Measurements from ENCODE around the gene FOLR3. TPM values are rescaled to one million over a fixed set of nuclear protein-coding genes. Genes with fewer than 3 reads are reported as not detected.
A peak's percentile ranks its signal among the peaks of the same experiment; 100 is the strongest.
"Not testable (repeated sequence)": the region's sequence is repeated elsewhere in the genome, so short reads cannot be mapped to it uniquely, and the experiment has no call there.

FOLR3 gene
- total RNA-seq = not detected

DNA sequence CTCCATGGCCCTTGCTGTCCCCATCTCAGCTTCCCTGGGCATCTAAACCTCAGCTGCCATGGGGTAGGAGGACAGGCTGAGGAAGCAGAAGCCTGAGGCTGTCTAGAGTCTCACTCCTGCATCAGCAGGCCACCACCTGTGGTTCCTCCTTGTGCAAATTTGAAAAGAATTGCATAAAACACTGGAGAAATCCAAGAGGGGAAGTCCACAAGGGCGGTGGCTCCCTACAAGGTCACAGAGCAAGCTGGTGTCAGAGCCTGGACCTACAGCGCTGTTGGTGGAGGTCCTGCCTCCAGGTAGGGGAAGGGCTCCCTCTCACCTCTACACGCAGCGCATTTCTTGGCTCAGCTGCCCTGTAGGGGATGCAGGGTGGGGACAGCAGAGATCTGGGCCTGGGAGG lies at the start of gene FOLR3:
Gene FOLR3 (plus strand): TSS at position 253 of the 400 bp plus-strand sequence. CDS start 228 bp downstream, outside the sequence.
- H3K27ac Mint-ChIP-seq; H3K4me3 Mint-ChIP-seq; H3K36me3 Mint-ChIP-seq (ENCODE audit: low read depth); H3K9me3 Mint-ChIP-seq; H3K4me1 Mint-ChIP-seq; ATAC-seq (replicated peaks): not testable (repeated sequence)
- H3K27me3 Mint-ChIP-seq = peaks cover 15% of the 10 kb centered on the region

DNA sequence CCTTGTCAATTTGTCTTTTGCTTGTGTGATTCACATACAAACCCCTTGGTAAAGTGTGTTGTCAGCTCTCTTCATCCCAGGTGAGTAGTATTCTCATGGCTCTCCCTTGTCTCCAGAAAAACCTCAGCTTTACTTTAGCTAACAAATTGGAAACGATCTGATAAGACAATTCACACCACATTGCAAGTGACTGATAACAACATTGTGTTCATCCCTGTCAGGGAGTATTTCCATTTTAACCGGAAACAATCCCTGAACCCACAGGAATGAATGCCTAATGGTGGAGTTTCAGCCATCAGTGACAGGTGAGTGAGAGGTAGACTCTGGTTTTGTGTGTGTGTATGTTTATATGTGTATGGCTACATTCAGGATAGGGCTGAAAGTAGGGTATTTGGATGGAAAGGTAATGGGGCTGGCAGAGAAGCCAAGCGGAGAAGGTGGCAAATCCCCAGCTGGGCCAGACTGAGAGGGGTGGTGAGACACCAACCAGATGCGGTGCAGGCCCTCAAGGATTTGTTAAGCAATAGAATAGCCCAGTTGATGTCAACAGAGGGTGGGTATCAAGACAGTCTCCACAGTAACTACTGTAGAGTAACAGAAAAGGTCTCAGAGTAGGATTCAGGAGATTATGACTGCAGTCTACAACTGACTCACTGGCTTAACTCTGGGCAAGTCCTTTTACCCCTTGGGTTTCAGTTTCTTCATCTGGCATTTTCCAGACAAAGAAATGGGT lies 47.3 kb upstream of the FOLR3 start:
- ATAC-seq (replicated peaks) = peak; percentile 61
- Mint-ChIP-seq H3K27me3 (no peaks in the 10 kb centered on the region), H3K9me3 (no peaks in the 10 kb centered on the region), H3K4me3 (no peak overlapping the region), H3K36me3 (ENCODE audit: low read depth) (peaks cover 25% of the 10 kb centered on the region), H3K4me1 (peaks cover 25% of the 10 kb centered on the region), H3K27ac (peak overlapping the region; percentile 55)

DNA sequence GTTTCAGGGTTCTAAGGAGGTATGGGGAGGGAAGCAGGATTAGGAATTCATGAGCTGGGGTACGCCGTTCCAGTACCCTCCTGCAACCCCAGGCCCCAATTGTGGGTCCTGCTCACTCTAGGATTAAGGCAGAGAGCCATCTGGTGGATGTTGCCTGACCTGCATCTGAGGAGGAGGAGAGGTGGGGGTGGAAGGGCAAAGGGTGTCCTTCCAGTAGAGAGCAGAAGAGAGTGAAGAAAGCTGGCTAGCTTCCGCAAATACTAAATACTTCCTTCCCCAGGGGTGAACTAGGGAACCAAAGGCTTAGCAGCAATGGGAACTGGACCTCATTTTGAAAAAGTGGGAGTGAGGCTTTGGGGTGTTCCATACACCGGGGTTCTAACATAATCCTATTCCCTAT lies 44.2 kb upstream of the FOLR3 start:
- ATAC-seq (replicated peaks) = peak; percentile 82
- peaks cover 47% of the 10 kb centered on the region for H3K36me3 Mint-ChIP-seq (ENCODE audit: low read depth)

DNA sequence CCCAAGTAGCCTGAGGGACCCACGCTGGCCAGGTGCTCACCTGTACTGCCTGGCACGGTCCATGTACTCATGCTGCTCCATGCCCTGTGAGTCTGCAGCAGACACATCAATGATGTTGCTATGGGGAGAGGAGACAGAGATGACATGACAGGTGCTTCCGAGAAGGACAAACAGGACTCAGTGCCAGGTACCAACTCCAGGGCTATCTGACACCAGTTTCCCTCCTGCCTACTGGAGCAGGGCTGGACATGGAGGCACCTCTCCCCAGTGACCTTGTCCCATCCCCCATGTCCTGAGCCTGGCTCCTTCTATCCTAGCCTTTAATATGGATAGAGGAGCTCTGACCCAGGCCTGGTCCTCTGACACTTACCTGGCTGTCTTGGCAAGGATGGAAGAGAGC lies 36.8 kb upstream of the FOLR3 start:
- ATAC-seq (replicated peaks) = no peak
- Mint-ChIP-seq H3K4me3 (no peak overlapping the region), H3K27me3 (no peaks in the 10 kb centered on the region), H3K27ac (no peak overlapping the region), H3K9me3 (no peaks in the 10 kb centered on the region), H3K36me3 (ENCODE audit: low read depth) (peaks cover 80% of the 10 kb centered on the region), H3K4me1 (peaks cover 35% of the 10 kb centered on the region)

More for the DNA sequence above, 44.2 kb upstream of the FOLR3 start:
- Mint-ChIP-seq H3K4me1 (peaks cover 18% of the 10 kb centered on the region), H3K27ac (peak overlapping the region; percentile 70), H3K9me3 (no peaks in the 10 kb centered on the region), H3K4me3 (no peak overlapping the region), H3K27me3 (no peaks in the 10 kb centered on the region)

DNA sequence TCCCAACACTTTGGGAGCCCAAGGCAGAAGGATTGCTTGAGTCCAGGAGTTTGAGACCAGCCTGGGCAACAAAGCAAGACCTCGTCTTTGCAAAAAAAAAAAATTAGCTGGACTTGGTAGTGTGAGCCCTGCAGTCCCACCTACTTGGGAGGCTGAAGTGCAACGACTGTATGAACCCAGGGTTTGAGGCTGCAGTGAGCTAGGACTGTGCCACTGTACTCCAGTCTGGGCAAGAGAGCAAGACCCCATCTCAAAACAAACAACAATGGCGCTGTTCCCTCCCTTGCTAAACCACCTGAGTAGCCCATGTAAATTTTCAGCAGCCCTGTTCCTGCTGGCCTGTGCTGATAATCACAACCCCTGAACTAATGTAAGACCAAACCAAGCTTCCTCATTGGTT lies 35.5 kb upstream of the FOLR3 start:
- peaks cover 41% of the 10 kb centered on the region for H3K4me1 Mint-ChIP-seq
- ATAC-seq (replicated peaks) = no peak
- H3K36me3 Mint-ChIP-seq (ENCODE audit: low read depth) = peaks cover 68% of the 10 kb centered on the region
- H3K4me3 Mint-ChIP-seq = no peak overlapping the region
- H3K27me3 Mint-ChIP-seq = no peaks in the 10 kb centered on the region
- H3K27ac Mint-ChIP-seq = peak overlapping the region; percentile 96
- H3K9me3 Mint-ChIP-seq = no peaks in the 10 kb centered on the region

DNA sequence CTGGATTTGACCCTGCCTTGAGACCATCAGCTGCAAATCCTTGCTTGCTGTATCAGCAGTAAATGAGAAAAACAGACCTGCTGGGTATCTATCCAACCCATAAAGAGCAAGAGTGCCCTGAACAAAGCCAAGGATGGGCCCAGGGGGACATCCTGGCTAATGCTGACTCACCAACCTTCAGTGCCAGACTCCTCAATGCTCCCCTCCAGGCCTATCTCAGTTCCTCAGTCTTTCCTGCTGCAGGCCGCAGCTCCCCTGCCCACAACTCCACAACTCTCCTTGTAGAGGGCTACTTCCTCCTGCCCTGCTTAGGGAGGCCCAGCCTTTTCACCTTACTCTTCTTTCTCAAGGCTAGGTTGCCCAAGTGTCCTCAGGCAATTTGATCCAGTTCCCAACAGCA lies 35.1 kb upstream of the FOLR3 start:
- no peaks in the 10 kb centered on the region for H3K27me3 Mint-ChIP-seq
- H3K9me3 Mint-ChIP-seq = no peaks in the 10 kb centered on the region
- peak overlapping the region; percentile 96 for H3K27ac Mint-ChIP-seq
- no peak overlapping the region for H3K4me3 Mint-ChIP-seq
- peaks cover 41% of the 10 kb centered on the region for H3K4me1 Mint-ChIP-seq
- H3K36me3 Mint-ChIP-seq (ENCODE audit: low read depth) = peaks cover 63% of the 10 kb centered on the region
- no peak for ATAC-seq (replicated peaks)

DNA sequence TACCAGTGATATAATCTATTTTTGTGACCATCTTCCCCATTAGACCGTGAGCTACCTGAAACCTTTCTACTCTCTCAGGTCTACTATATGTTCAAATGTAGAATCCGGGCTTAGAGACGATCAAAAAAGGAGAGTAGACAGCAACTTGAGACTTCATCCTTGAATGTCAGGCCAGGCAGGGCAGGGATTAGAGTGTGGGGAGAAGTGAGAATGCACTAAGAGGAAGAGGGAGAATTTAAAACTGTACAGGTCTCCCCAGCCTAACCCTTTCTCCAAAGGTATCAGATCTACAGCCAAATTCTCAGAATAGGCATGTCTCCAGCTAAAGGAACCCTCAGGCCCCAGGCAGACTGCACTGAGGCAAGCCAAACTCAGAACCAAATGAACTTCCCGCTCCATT lies 33.4 kb upstream of the FOLR3 start:
- H3K4me3 Mint-ChIP-seq = peak overlapping the region; percentile 92
- no peaks in the 10 kb centered on the region for H3K9me3 Mint-ChIP-seq
- H3K27me3 Mint-ChIP-seq = no peaks in the 10 kb centered on the region
- peaks cover 41% of the 10 kb centered on the region for H3K4me1 Mint-ChIP-seq
- ATAC-seq (replicated peaks) = no peak
- H3K27ac Mint-ChIP-seq = peak overlapping the region; percentile 96
- H3K36me3 Mint-ChIP-seq (ENCODE audit: low read depth) = peaks cover 56% of the 10 kb centered on the region

- peaks cover 56% of the 10 kb centered on the region for H3K36me3 Mint-ChIP-seq (ENCODE audit: low read depth)
- no peaks in the 10 kb centered on the region for H3K27me3 Mint-ChIP-seq
- H3K4me1 Mint-ChIP-seq = peaks cover 41% of the 10 kb centered on the region
- H3K9me3 Mint-ChIP-seq = no peaks in the 10 kb centered on the region
- H3K27ac Mint-ChIP-seq = peak overlapping the region; percentile 96
- peak overlapping the region; percentile 92 for H3K4me3 Mint-ChIP-seq
- peak; percentile 16 for ATAC-seq (replicated peaks)
These were observed 32.9 kb upstream of the FOLR3 start for GRCh38 chr11:72102631-72102945.

- Mint-ChIP-seq H3K4me1 (peaks cover 36% of the 10 kb centered on the region), H3K27me3 (no peaks in the 10 kb centered on the region), H3K36me3 (ENCODE audit: low read depth) (peaks cover 51% of the 10 kb centered on the region), H3K4me3 (peak within 1 kb of the TSS; percentile 92), H3K9me3 (no peaks in the 10 kb centered on the region), H3K27ac (peak within 1 kb of the TSS; percentile 96)
- peak; percentile 99 for ATAC-seq (replicated peaks)
These were observed 32.4 kb upstream of the FOLR3 start, which contains the start of gene LAMTOR1 for GRCh38 chr11:72102946-72103753. TSS of gene LAMTOR1 (minus strand) at chr11:72103297. CDS start at chr11:72103224, 73 bp downstream.

DNA sequence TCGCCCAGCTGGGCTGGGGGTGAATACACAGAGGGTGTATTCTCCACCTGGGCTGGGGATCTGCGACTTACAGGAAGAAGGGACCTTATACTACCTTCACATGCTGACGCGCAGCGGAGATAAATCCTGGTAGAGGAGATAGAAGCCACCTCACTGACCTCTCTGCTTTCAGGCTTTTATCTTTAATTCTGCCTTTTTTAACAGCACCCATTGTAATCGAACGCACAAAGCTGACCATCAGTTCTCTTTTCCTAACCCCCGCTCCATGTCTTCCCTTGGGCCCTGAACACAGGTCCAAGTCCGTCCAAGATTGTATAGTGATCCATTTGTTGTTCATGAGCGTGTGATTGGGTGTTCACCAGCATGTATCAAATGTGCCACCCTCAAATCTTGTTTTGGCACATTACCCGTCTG lies 31.8 kb upstream of the FOLR3 start:
- H3K36me3 Mint-ChIP-seq (ENCODE audit: low read depth) = peaks cover 45% of the 10 kb centered on the region
- ATAC-seq (replicated peaks) = no peak
- peaks cover 36% of the 10 kb centered on the region for H3K4me1 Mint-ChIP-seq
- H3K4me3 Mint-ChIP-seq = peak overlapping the region; percentile 92
- no peaks in the 10 kb centered on the region for H3K27me3 Mint-ChIP-seq
- H3K27ac Mint-ChIP-seq = peak overlapping the region; percentile 96
- H3K9me3 Mint-ChIP-seq = no peaks in the 10 kb centered on the region

- peak within 1 kb of the TSS; percentile 92 for H3K4me3 Mint-ChIP-seq
- ATAC-seq (replicated peaks) = no peak
These were observed 29.6 kb upstream of the FOLR3 start, which contains the start of gene TOMT for GRCh38 chr11:72105888-72106287. TSS of gene TOMT (plus strand) at chr11:72105924. CDS start at chr11:72105952, 28 bp downstream.

GRCh38 chr11:72111300-72112142 lies 24.0 kb upstream of the FOLR3 start:
- H3K9me3 Mint-ChIP-seq = peaks cover 10% of the 10 kb centered on the region
- H3K4me3 Mint-ChIP-seq = peak overlapping the region; percentile 87
- H3K4me1 Mint-ChIP-seq = peaks cover 24% of the 10 kb centered on the region

More at GRCh38 chr11:72105888-72106287, 29.6 kb upstream of the FOLR3 start, which contains the start of gene TOMT:
- Mint-ChIP-seq H3K4me1 (peaks cover 30% of the 10 kb centered on the region), H3K9me3 (no peaks in the 10 kb centered on the region), H3K36me3 (ENCODE audit: low read depth) (peaks cover 43% of the 10 kb centered on the region), H3K27me3 (no peaks in the 10 kb centered on the region), H3K27ac (peak within 1 kb of the TSS; percentile 43)

DNA sequence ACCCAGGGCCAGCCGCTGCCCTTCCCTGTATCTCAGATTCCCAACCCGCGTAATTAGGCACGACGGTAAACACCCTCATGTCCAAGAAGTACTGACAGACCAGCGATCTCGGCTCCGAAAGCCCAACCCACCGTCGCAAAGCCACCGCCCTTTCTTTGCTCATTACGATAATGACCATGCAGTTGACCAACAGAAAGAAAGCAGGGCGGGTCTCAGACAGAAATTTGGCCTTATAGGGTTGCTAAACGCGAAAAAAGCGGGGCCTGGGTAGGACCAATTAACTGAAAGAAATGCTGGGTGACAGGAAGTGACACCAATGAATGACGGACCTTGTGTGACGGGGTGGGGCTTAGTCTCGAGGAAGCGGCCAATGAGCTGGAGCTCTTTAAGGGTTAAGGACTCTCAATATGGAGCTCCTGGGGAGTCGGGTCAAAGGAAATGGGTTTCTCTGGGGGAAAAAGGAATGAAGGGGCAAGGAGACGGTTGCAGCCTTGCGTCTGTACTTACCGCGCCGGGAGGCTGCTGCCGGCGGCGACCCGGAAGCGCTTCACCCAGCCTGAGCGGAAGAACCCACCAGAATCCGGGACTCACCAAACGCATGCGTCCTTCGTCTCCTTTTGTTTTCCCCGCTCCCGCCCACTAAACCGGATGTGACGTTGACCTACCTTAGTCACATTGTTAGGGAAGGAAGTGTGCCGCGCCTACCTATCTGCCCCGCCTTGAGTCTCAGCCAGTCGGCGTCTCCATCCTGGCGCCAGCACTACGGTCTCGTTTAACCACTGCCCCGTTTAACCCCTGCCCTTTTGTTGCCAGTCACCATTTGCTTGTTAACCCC lies 23.2 kb upstream of the FOLR3 start, which contains the start of gene ANAPC15:
Gene ANAPC15 (minus strand): TSS at position 553 of the 835 bp plus-strand sequence. CDS start 1,419 bp downstream, outside the sequence.
- H3K36me3 Mint-ChIP-seq (ENCODE audit: low read depth) = peaks cover 29% of the 10 kb centered on the region
- peaks cover 24% of the 10 kb centered on the region for H3K4me1 Mint-ChIP-seq
- H3K9me3 Mint-ChIP-seq = peaks cover 10% of the 10 kb centered on the region
- H3K4me3 Mint-ChIP-seq = peak within 1 kb of the TSS; percentile 87
- peaks cover 5% of the 10 kb centered on the region for H3K27me3 Mint-ChIP-seq
- ATAC-seq (replicated peaks) = peak; percentile 92
- peak within 1 kb of the TSS; percentile 96 for H3K27ac Mint-ChIP-seq

More at GRCh38 chr11:72111300-72112142, 24.0 kb upstream of the FOLR3 start:
- Mint-ChIP-seq H3K27ac (peak overlapping the region; percentile 96), H3K27me3 (peaks cover 2% of the 10 kb centered on the region), H3K36me3 (ENCODE audit: low read depth) (peaks cover 32% of the 10 kb centered on the region)
- peak; percentile 0 for ATAC-seq (replicated peaks)
